ENCODE measurements around the gene FGFRL1.

Gene FGFRL1

GRCh38 chr4:982291-982690 lies 29.1 kb upstream of the FGFRL1 start:
- FAIRE-seq: no peak
- DNase-seq (ENCODE audit: insufficient read length, low spot score): no peak
- TF ChIP-seq CTCF (IDR thresholded peaks at IDR 0.05; ENCODE audit: insufficient read depth, missing control alignments): no peak

GRCh38 chr4:982814-983213 lies 28.6 kb upstream of the FGFRL1 start:
- TF ChIP-seq CTCF (IDR thresholded peaks at IDR 0.05; ENCODE audit: insufficient read depth, missing control alignments): no peak
- no peak for DNase-seq (ENCODE audit: insufficient read length, low spot score)
- no peak for FAIRE-seq

- FAIRE-seq (no peak), DNase-seq (ENCODE audit: insufficient read length, low spot score) (no peak)
- TF ChIP-seq CTCF (IDR thresholded peaks at IDR 0.05; ENCODE audit: insufficient read depth, missing control alignments): no peak
These were observed 26.9 kb upstream of the FGFRL1 start for GRCh38 chr4:984336-985054.

GRCh38 chr4:985123-985830 lies 26.1 kb upstream of the FGFRL1 start:
- DNase-seq (ENCODE audit: insufficient read length, low spot score): peak; percentile 80
- TF ChIP-seq CTCF (IDR thresholded peaks at IDR 0.05; ENCODE audit: insufficient read depth, missing control alignments): no peak
- no peak for FAIRE-seq

- FAIRE-seq: no peak
- TF ChIP-seq CTCF (IDR thresholded peaks at IDR 0.05; ENCODE audit: insufficient read depth, missing control alignments): no peak
- no peak for DNase-seq (ENCODE audit: insufficient read length, low spot score)
These were observed 25.0 kb upstream of the FGFRL1 start for GRCh38 chr4:986428-986878.

- TF ChIP-seq CTCF (IDR thresholded peaks at IDR 0.05; ENCODE audit: insufficient read depth, missing control alignments): peak; percentile 54
- DNase-seq (ENCODE audit: insufficient read length, low spot score): peak; percentile 75
- no peak for FAIRE-seq
These were observed 24.4 kb upstream of the FGFRL1 start, which contains the start of gene IDUA for GRCh38 chr4:986879-987623. Gene IDUA, plus strand, starts transcription at chr4:987044. Its CDS starts 41 bp downstream, at chr4:987085.

Data from D721Med (cell line).